ENCODE results near the gene CYP2S1.

Gene CYP2S1

GRCh38 chr19:41186971-41187883, 5.8 kb upstream of the CYP2S1 start:
- H2AFZ ChIP-seq: no peak overlapping the region
- no peak overlapping the region for H3K27ac ChIP-seq
- H3K9ac ChIP-seq: no peak overlapping the region
- no peaks in the 10 kb centered on the region for H3K79me2 ChIP-seq
- H3K36me3 ChIP-seq (ENCODE audit: control insufficient read depth, insufficient read depth, low read length): no peaks in the 10 kb centered on the region
- no peaks in the 10 kb centered on the region for H3K27me3 ChIP-seq (ENCODE audit: control insufficient read depth, insufficient read depth, low read length)
- no peak overlapping the region for H3K4me3 ChIP-seq (ENCODE audit: low read depth, low read length)
- H3K4me1 ChIP-seq: no peaks in the 10 kb centered on the region
- H3K4me2 ChIP-seq (ENCODE audit: low read length): no peak overlapping the region
- TF ChIP-seq CTCF (IDR thresholded peaks at IDR 0.05): no peak
- H3K9me3 ChIP-seq (ENCODE audit: control insufficient read depth, low read length): no peaks in the 10 kb centered on the region

GRCh38 chr19:41187884-41188279, 5.1 kb upstream of the CYP2S1 start:
- no peaks in the 10 kb centered on the region for H3K79me2 ChIP-seq
- H3K27me3 ChIP-seq (ENCODE audit: control insufficient read depth, insufficient read depth, low read length): no peaks in the 10 kb centered on the region
- no peak overlapping the region for H3K9ac ChIP-seq
- H3K4me1 ChIP-seq: peaks cover 5% of the 10 kb centered on the region
- no peak overlapping the region for H3K4me2 ChIP-seq (ENCODE audit: low read length)
- no peak overlapping the region for H2AFZ ChIP-seq
- no peaks in the 10 kb centered on the region for H3K9me3 ChIP-seq (ENCODE audit: control insufficient read depth, low read length)
- no peak overlapping the region for H3K4me3 ChIP-seq (ENCODE audit: low read depth, low read length)
- H3K27ac ChIP-seq: no peak overlapping the region
- no peak for TF ChIP-seq CTCF (IDR thresholded peaks at IDR 0.05)
- H3K36me3 ChIP-seq (ENCODE audit: control insufficient read depth, insufficient read depth, low read length): no peaks in the 10 kb centered on the region

- no peaks in the 10 kb centered on the region for H3K9me3 ChIP-seq (ENCODE audit: control insufficient read depth, low read length)
- no peak for TF ChIP-seq CTCF (IDR thresholded peaks at IDR 0.05)
- no peaks in the 10 kb centered on the region for H3K36me3 ChIP-seq (ENCODE audit: control insufficient read depth, insufficient read depth, low read length)
- H3K4me2 ChIP-seq (ENCODE audit: low read length): no peak overlapping the region
- H3K79me2 ChIP-seq: no peaks in the 10 kb centered on the region
- H2AFZ ChIP-seq: no peak overlapping the region
- no peak overlapping the region for H3K4me3 ChIP-seq (ENCODE audit: low read depth, low read length)
- peaks cover 5% of the 10 kb centered on the region for H3K4me1 ChIP-seq
- no peak overlapping the region for H3K27ac ChIP-seq
- no peak overlapping the region for H3K9ac ChIP-seq
- peaks cover 4% of the 10 kb centered on the region for H3K27me3 ChIP-seq (ENCODE audit: control insufficient read depth, insufficient read depth, low read length)
These were observed 3.5 kb upstream of the CYP2S1 start for GRCh38 chr19:41189425-41190065.

- peaks cover 5% of the 10 kb centered on the region for H3K4me1 ChIP-seq
- H3K9ac ChIP-seq: no peak overlapping the region
- H3K27me3 ChIP-seq (ENCODE audit: control insufficient read depth, insufficient read depth, low read length): peaks cover 4% of the 10 kb centered on the region
- no peak for TF ChIP-seq CTCF (IDR thresholded peaks at IDR 0.05)
- H3K4me2 ChIP-seq (ENCODE audit: low read length): peak overlapping the region; percentile 42
- H3K27ac ChIP-seq: no peak overlapping the region
- no peaks in the 10 kb centered on the region for H3K9me3 ChIP-seq (ENCODE audit: control insufficient read depth, low read length)
- peak overlapping the region; percentile 97 for H2AFZ ChIP-seq
- no peaks in the 10 kb centered on the region for H3K79me2 ChIP-seq
- no peak overlapping the region for H3K4me3 ChIP-seq (ENCODE audit: low read depth, low read length)
- no peaks in the 10 kb centered on the region for H3K36me3 ChIP-seq (ENCODE audit: control insufficient read depth, insufficient read depth, low read length)
These were observed 574 bp downstream of the CYP2S1 start for GRCh38 chr19:41193430-41194156.
